Suppressor macrophage (primary cell): ENCODE results near the gene AHRR.
A peak's percentile ranks its signal among the peaks of the same experiment; 100 is the strongest.

ENCODE experiments used
- DNase-seq, 4 experiments: peaks; one replicate each; pipeline ENCODE4 v3.0.0-alpha.2; 2020 to 2022

Gene AHRR

GRCh38 chr5:462051-462481, 140.6 kb downstream of the AHRR start:
- no peak for DNase-seq

- DNase-seq = no peak
Measured at GRCh38 chr5:463301-463700, 141.8 kb downstream of the AHRR start.

GRCh38 chr5:463952-464351, 142.4 kb downstream of the AHRR start:
- DNase-seq = peak; percentile 68 to 85 (median 76)

- peak in 1 of 4 experiments; percentile 1 for DNase-seq
Measured at GRCh38 chr5:464446-464842, 142.9 kb downstream of the AHRR start.

- DNase-seq = peak in 1 of 4 experiments; percentile 1
Measured at GRCh38 chr5:464843-465590, 143.5 kb downstream of the AHRR start.

GRCh38 chr5:465591-466403, 144.3 kb downstream of the AHRR start:
- peak in 1 of 4 experiments; percentile 1 for DNase-seq

- peak in 1 of 4 experiments; percentile 2 for DNase-seq
Measured at GRCh38 chr5:466661-467310, 145.3 kb downstream of the AHRR start.

- no peak for DNase-seq
Measured at GRCh38 chr5:468401-468800, 146.9 kb downstream of the AHRR start.

GRCh38 chr5:469752-470483, 148.4 kb downstream of the AHRR start:
- DNase-seq = peak in 1 of 4 experiments; percentile 2

- peak in 1 of 4 experiments; percentile 2 for DNase-seq
Measured at GRCh38 chr5:470961-471749, 149.6 kb downstream of the AHRR start.

- peak in 3 of 4 experiments; percentile 26 to 50 (median 38) for DNase-seq
Measured at GRCh38 chr5:471750-472058, 150.2 kb downstream of the AHRR start.

GRCh38 chr5:472076-472655, 150.7 kb downstream of the AHRR start:
- DNase-seq = peak in 2 of 4 experiments; percentile 28 to 32

GRCh38 chr5:472656-473550, 151.4 kb downstream of the AHRR start:
- DNase-seq = peak; percentile 94 to 98 (median 96)

- peak; percentile 23 to 61 (median 50) for DNase-seq
Measured at GRCh38 chr5:473551-474192, 152.2 kb downstream of the AHRR start.

- DNase-seq = peak in 1 of 4 experiments; percentile 0
Measured at GRCh38 chr5:474232-474839, 152.8 kb downstream of the AHRR start.

- peak in 2 of 4 experiments; percentile 17 to 38 for DNase-seq
Measured at GRCh38 chr5:474840-475661, 153.5 kb downstream of the AHRR start.

GRCh38 chr5:475704-476101, 154.2 kb downstream of the AHRR start:
- DNase-seq = peak in 1 of 4 experiments; percentile 1

- no peak for DNase-seq
Measured at GRCh38 chr5:476102-476813, 154.7 kb downstream of the AHRR start.
